ENCODE results near the gene PGBD1. TPM values are rescaled to one million over a fixed set of nuclear protein-coding genes. Genes with fewer than 3 reads are reported as not detected.
"Not testable (repeated sequence)": the region's sequence is repeated elsewhere in the genome, so short reads cannot be mapped to it uniquely, and the experiment has no call there.

PGBD1 gene
- total and polyA plus RNA-seq, 2 donors from 2014 or later = 3.0 to 3.1 TPM

- H3K9me3 ChIP-seq (ENCODE audit: control insufficient read depth in 2 of 3, insufficient read depth in 1 of 3, low read length in 3 of 3) = no peaks in the 10 kb centered on the region
- DNase-seq = peak in 1 of 5 donors; percentile 17
- no peak for FAIRE-seq
- H3K4me1 ChIP-seq (ENCODE audit: control insufficient read depth in 2 of 3, insufficient read depth in 2 of 3, low read depth in 1 of 3, low read length in 3 of 3) = no peaks in the 10 kb centered on the region
- peak overlapping the region in 1 of 3 donors; percentile 19 for H3K4me3 ChIP-seq (ENCODE audit: low read length in 3 of 3)
- no peak overlapping the region for H3K27ac ChIP-seq (ENCODE audit: low read depth in 2 of 2, low read length in 2 of 2)
- no peak for TF ChIP-seq CTCF (IDR thresholded peaks at IDR 0.05; ENCODE audit: borderline replicate concordance, extremely low read depth, insufficient read depth)
- intact Hi-C loops (cut with DNase I) = no loop called here
- H3K27me3 ChIP-seq (ENCODE audit: control insufficient read depth, insufficient read depth, low read length) = no peaks in the 10 kb centered on the region
- H3K36me3 ChIP-seq (ENCODE audit: control insufficient read depth in 2 of 3, insufficient read depth in 3 of 3, low read length in 3 of 3) = no peaks in the 10 kb centered on the region
- no peak overlapping the region for H3K9ac ChIP-seq (ENCODE audit: low read length in 3 of 3)
Observed at GRCh38 chr6:28311139-28311823, 29.9 kb downstream of the PGBD1 start.

DNA sequence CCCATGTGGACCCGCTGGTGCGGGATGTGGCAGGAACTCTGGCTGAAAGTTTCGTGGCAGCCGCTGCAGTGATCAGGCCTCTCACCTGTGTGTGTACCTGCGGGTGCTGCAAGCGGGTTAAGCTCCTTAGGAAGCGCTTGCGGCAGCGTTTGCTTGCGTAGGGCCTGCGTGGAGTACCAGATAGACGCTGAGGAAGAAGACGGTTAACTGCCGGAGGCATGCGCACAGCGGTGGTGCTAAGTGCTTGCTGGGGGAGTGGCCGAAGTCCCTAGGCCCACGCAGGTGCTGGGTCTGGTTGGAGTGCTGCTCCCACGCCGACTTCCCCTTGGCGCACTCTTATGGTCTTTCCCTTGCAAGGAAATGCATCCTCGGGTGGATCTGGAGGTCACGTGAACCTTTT is 31.6 kb downstream of the PGBD1 start:
- DNase-seq (peak in 1 of 5 donors; percentile 71), FAIRE-seq (no peak)
- H3K9ac ChIP-seq (ENCODE audit: low read length in 3 of 3) = no peak overlapping the region
- H3K27me3 ChIP-seq (ENCODE audit: control insufficient read depth, insufficient read depth, low read length) = no peaks in the 10 kb centered on the region
- no peak overlapping the region for H3K4me3 ChIP-seq (ENCODE audit: low read length in 3 of 3)
- no peak for TF ChIP-seq CTCF (IDR thresholded peaks at IDR 0.05; ENCODE audit: borderline replicate concordance, extremely low read depth, insufficient read depth)
- intact Hi-C loops (cut with DNase I) = no loop called here
- no peak overlapping the region for H3K27ac ChIP-seq (ENCODE audit: low read depth in 2 of 2, low read length in 2 of 2)
- H3K9me3 ChIP-seq (ENCODE audit: control insufficient read depth in 2 of 3, insufficient read depth in 1 of 3, low read length in 3 of 3) = no peaks in the 10 kb centered on the region
- H3K4me1 ChIP-seq (ENCODE audit: control insufficient read depth in 2 of 3, insufficient read depth in 2 of 3, low read depth in 1 of 3, low read length in 3 of 3) = no peaks in the 10 kb centered on the region
- H3K36me3 ChIP-seq (ENCODE audit: control insufficient read depth in 2 of 3, insufficient read depth in 3 of 3, low read length in 3 of 3) = no peaks in the 10 kb centered on the region

DNA sequence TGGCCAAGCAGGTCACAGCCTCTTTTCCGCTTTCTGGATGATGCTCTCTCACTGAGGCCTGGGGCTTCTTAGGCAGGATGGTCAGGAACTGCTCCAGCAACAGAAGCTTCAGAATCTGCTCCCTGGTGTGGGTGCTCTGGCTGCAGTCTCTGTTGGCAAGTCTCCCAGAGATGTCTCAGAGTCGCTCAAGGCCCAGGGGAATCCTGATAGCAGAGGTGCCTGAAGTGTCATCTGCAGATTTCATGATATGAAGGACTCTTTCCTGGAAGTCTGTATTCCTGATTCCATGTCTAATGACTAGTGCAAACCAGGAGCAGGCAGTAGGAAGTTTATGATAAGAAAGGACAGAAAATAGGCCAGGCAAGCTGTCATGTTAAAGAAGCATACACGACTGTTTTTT is 34.3 kb downstream of the PGBD1 start:
- H3K4me1 ChIP-seq (ENCODE audit: control insufficient read depth in 2 of 3, insufficient read depth in 2 of 3, low read depth in 1 of 3, low read length in 3 of 3) = no peaks in the 10 kb centered on the region
- no peaks in the 10 kb centered on the region for H3K27me3 ChIP-seq (ENCODE audit: control insufficient read depth, insufficient read depth, low read length)
- no peak overlapping the region for H3K9ac ChIP-seq (ENCODE audit: low read length in 3 of 3)
- no peak for TF ChIP-seq CTCF (IDR thresholded peaks at IDR 0.05; ENCODE audit: borderline replicate concordance, extremely low read depth, insufficient read depth)
- no peak overlapping the region for H3K27ac ChIP-seq (ENCODE audit: low read depth in 2 of 2, low read length in 2 of 2)
- intact Hi-C loops (cut with DNase I) = no loop called here
- DNase-seq (no peak), FAIRE-seq (no peak)
- no peak overlapping the region for H3K4me3 ChIP-seq (ENCODE audit: low read length in 3 of 3)
- H3K36me3 ChIP-seq (ENCODE audit: control insufficient read depth in 2 of 3, insufficient read depth in 3 of 3, low read length in 3 of 3) = no peaks in the 10 kb centered on the region
- no peaks in the 10 kb centered on the region for H3K9me3 ChIP-seq (ENCODE audit: control insufficient read depth in 2 of 3, insufficient read depth in 1 of 3, low read length in 3 of 3)

GRCh38 chr6:28317866-28318265 is 36.5 kb downstream of the PGBD1 start:
- H3K27me3 ChIP-seq (ENCODE audit: control insufficient read depth, insufficient read depth, low read length); H3K4me3 ChIP-seq (ENCODE audit: low read length in 3 of 3); H3K9me3 ChIP-seq (ENCODE audit: control insufficient read depth in 2 of 3, insufficient read depth in 1 of 3, low read length in 3 of 3); FAIRE-seq; H3K36me3 ChIP-seq (ENCODE audit: control insufficient read depth in 2 of 3, insufficient read depth in 3 of 3, low read length in 3 of 3); H3K4me1 ChIP-seq (ENCODE audit: control insufficient read depth in 2 of 3, insufficient read depth in 2 of 3, low read depth in 1 of 3, low read length in 3 of 3); intact Hi-C loops (cut with DNase I); H3K9ac ChIP-seq (ENCODE audit: low read length in 3 of 3); DNase-seq; H3K27ac ChIP-seq (ENCODE audit: low read depth in 2 of 2, low read length in 2 of 2): not testable (repeated sequence)

Data from kidney (tissue), 14 donors.